Measurements from ENCODE around the gene ABCC1.
A peak's percentile ranks its signal among the peaks of the same experiment; 100 is the strongest.

The ABCC1 gene

DNA sequence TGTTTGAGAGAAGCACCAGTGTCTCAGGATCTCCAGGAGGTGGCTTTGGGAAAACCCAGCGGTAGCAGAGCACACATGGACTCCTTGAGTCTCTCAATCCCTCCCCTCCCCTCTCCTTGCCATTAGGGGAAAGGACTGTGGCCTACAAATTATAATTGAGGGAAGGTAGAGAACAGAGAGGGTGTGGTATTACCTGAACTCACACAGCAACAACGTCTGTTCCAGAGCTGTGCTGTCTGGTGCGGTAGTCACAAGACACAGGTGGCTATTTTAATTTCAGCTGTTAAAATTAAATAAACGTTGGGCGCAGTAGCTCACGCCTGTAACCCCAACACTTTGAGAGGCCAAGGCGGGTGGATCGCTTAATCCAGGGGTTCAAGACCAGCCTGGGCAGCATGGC lies 163.7 kb downstream of the ABCC1 start:
- DNase-seq = no peak

DNA sequence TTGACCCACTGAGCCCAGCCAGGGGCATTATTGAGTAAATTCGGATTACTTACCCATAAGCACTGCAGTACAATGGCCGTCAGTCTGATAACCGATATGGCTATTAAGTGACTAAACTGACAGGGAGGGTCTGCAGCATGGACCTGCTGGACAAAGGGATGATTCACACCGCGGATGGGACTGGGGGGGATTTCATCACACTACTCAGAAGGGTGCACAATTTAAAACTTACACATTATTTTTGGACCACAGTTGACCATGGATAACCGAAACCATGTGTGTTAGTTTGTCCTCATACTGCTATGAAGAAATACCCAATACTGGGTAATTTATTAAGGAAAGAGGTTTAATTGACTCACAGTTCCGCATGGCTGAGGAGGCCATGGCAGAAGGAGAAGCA lies 167.4 kb downstream of the ABCC1 start:
- DNase-seq = no peak

DNA sequence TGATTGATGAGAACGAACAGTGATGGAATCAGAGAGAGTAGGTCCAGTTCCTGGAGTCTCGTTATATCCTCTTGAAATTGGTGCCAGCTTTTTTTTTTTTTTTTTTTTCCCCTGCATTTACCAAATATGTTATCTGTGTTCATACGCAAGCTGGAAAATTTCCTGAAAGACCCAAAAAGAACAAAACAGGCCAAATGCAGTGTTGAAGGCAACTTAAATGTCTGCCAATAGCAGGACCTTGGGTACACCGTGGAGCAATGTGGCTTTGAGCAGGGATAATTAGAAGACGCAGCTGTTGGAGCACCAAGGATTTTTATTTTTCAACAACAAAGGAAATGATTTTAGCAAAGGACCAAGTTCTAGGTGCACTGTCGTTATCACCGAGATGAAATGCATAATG lies 168.9 kb downstream of the ABCC1 start:
- DNase-seq = no peak

DNA sequence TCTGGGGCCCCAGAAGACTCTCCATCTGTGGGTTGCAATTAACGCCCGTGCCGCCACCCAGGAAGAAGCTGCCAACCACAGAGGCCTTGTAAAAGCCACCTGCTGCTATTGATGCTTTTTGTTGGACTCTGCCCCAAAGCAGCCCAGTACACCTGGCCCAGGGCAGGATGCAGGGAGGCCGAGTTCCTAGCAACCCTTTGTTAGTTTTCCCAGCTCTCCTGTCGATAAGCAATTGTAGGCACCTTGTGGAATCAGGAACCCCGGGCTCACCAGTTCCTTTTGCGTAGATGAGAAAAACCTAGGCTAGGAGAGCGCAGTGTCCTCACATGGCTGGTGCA lies 170.6 kb downstream of the ABCC1 start:
- no peak for DNase-seq

- no peak for DNase-seq
Measured at GRCh38 chr16:16120382-16121184, 171.2 kb downstream of the ABCC1 start.

- no peak for DNase-seq
Measured at GRCh38 chr16:16121185-16121727, 171.8 kb downstream of the ABCC1 start.

- DNase-seq = no peak
Measured at GRCh38 chr16:16122264-16122663, 172.8 kb downstream of the ABCC1 start.

DNA sequence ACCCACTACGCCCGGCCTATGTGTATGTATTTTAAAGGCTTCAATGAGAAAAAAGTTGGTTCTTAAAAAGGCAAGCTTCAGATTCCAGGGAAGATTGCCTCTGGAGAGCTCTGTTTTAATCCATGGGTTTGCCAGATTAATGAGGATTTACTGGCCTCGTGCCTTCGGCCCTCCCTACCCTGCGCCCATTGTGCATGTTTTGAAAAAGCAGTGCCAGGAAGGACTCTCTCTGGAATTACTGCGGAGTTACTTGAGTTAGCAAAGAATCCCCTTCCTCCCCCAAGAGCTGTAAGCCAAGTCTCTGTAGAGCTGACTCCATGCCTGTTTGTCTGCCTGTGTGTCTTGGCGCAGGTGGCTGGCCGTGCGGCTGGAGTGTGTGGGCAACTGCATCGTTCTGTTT lies 175.0 kb downstream of the ABCC1 start:
- DNase-seq = no peak

- DNase-seq = no peak
Measured at GRCh38 chr16:16124974-16125373, 175.6 kb downstream of the ABCC1 start.

DNA sequence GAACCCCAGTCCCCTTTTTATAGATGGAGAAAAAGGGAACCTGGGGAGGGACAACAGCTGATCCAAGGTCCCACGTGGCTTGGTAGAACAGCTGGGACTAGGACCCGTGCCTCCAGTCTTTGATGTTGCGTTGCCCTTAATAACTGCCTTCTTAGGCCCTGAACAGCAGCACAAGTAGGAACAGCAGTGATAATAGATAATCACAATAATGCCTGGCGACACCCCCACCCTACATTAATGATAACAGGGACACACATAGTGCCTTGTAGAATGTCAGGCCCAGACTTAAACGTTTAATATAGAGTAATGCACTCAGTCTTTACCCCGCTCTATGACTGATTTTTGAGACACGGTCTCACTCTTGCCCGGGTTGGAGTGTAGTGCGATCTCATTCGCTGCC lies 177.5 kb downstream of the ABCC1 start:
- no peak for DNase-seq

DNA sequence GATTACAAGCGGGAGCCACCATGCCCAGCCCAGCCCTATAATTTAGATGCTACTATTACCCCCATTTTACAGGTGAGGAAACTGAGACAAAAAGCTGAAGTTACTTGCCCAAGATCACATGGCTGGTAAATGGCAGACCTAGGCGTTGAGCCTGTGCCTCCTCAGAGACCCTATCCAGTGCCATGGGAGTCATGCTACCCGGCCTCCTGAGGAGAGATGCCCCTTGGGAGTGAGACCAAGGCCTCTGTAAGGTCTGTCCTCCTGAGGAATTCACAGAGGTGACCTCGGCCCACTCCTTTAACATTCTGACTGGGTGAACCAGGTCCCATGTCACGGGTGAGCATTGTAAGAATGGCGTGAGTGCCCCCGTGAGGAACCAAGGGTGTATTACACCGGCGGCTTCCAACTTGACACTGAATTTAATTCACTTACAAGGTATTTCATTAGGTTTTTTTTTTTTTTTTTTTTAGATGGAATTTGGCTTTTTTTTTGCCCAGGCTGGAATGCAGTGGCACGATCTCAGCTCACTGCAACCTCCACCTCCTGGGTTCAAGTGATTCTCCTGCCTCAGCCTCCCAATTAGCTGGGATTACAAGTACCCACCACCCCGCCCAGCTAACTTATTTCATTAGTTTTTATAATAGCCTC lies 178.2 kb downstream of the ABCC1 start:
- DNase-seq = peak; percentile 70

- DNase-seq = no peak
Measured at GRCh38 chr16:16131204-16131603, 181.8 kb downstream of the ABCC1 start.

- DNase-seq = no peak
Measured at GRCh38 chr16:16131659-16132058, 182.2 kb downstream of the ABCC1 start.

DNA sequence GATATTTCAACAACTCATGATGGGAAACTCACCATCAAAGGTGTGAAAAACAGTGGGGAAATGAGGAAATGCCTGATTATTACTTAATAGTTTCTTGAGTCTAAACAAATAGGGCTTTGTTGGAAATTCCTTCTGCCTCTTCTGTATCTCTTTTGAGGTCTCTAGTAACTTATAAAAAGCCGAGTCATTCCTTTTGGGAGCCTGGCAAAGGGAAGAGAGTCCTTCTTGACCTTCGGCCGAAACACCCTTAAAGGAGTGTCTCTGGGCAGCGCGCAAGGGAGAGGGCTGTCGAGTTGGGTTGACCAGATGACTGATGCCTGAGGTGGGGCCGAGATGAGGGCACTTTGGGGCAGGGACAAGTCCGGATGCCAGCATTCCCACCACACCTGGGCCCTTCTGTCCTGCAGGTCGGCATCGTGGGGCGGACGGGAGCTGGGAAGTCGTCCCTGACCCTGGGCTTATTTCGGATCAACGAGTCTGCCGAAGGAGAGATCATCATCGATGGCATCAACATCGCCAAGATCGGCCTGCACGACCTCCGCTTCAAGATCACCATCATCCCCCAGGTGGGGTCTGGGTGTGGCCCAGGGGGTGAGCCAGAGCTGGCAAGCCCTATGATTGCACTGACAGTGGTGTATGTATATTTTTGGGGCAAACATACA lies 184.7 kb downstream of the ABCC1 start:
- DNase-seq = no peak

DNA sequence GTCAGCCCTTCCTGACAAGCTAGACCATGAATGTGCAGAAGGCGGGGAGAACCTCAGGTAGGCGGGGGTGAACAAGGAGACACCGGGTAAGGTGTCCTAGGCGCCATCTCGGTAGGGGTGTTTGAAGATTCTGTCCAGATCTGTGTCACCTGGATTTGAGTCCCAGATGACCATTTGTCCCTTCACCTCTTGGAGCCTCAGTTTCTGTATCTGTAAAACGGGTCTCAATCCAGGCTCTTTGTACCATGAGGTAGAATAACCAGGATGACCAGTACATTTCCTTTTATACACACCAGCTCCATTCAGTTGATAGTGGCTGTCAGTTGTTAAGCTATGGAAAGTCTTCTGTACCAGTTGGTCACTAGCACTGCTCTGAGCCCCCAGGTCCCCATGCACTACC lies 187.2 kb downstream of the ABCC1 start:
- no peak for DNase-seq

- no peak for DNase-seq
Measured at GRCh38 chr16:16137110-16137509, 187.7 kb downstream of the ABCC1 start.

DNA sequence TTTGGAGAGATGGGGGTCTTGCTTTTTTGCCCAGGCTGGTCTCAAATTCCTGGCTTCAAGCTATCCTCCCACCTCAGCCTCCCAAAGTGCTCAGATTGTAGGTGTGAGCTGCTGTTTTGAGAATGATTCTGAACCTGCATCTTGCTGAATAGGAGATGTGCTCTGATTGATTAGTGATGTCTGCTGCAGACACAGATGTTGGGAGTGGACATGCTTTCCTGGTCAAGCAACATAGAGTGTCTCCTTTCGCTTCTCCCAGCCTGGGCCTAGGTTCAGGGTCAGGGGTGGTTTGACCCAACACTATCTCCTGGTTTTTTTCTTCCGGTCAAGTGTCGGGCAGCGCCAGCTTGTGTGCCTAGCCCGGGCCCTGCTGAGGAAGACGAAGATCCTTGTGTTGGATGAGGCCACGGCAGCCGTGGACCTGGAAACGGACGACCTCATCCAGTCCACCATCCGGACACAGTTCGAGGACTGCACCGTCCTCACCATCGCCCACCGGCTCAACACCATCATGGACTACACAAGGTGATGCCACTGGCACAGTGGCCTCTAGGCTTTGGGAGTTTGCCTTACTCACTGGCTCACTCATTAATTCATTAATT lies 188.7 kb downstream of the ABCC1 start:
- no peak for DNase-seq

- DNase-seq = no peak
Measured at GRCh38 chr16:16139061-16139460, 189.6 kb downstream of the ABCC1 start.

DNA sequence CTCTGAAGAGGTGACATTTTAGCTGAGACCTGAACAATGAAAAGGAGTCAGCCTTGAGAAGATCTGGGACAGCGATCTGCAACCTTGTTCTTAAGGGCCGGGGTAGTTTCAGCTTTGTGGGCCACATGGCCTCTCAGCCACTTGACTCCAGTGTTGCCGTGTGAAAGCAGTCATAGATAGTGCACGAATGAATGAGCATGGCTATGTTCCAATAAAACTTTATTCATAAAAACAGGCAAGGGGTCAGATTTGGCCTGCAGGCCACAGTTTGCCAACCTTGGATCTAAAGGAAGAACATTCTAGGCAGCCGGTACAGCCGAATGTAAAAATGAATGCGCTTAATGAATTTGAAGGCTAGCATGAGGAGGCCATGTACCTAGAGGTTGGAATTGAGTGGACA lies 190.4 kb downstream of the ABCC1 start:
- DNase-seq = no peak

- DNase-seq = no peak
Measured at GRCh38 chr16:16140537-16140936, 191.1 kb downstream of the ABCC1 start.

GRCh38 chr16:16141141-16141540 lies 191.7 kb downstream of the ABCC1 start:
- no peak for DNase-seq

DNA sequence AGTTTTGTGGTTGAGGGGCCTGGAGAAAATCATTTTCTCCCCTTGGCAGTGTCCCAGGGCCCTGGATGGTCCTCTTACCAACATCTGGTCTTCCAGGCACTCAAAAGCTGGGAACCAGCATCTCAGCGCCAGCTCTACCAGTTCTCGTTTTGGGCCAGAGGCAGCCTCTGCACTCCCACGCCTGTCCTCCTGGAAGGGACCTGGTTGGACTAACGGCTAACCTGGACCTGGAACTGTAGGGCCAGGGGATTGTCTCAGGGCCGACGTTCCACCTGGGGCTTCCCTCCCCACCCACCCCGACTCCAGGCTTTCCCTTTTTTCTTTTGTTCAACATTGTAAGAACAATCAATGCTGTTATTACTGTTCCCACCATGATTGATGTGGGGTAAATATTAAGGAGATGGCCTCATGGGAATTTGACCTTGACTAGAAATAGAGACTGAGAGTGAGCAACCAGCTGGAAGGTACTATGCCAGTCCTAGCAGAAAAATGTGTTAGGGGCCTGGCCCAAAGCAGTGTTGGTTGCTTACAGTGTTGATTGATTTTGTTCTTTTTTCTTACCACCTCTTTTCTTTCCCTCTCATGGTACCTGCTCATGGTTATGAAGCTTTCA lies 192.5 kb downstream of the ABCC1 start:
- DNase-seq = no peak
